ENCODE results near the gene NXT1.

NXT1 gene

GRCh38 chr20:23358923-23359593, 8.5 kb downstream of the NXT1 start:
- no peak for DNase-seq (ENCODE audit: low read depth in 1 of 2, low spot score in 1 of 2)

- DNase-seq (ENCODE audit: low read depth in 1 of 2, low spot score in 1 of 2), result no peak
Measured at GRCh38 chr20:23360531-23360930, 9.9 kb downstream of the NXT1 start.

GRCh38 chr20:23361119-23361475, 10.5 kb downstream of the NXT1 start:
- no peak for DNase-seq (ENCODE audit: low read depth in 1 of 2, low spot score in 1 of 2)

- DNase-seq (ENCODE audit: low read depth in 1 of 2, low spot score in 1 of 2), result peak; percentile 95 to 98
Measured at GRCh38 chr20:23361476-23362391, 11.1 kb downstream of the NXT1 start, which contains the start of gene GZF1. GZF1 (plus strand) TSS chr20:23362182; CDS start chr20:23364384, 2,202 bp downstream.

- no peak for DNase-seq (ENCODE audit: low read depth in 1 of 2, low spot score in 1 of 2)
Measured at GRCh38 chr20:23362392-23363256, 12.0 kb downstream of the NXT1 start.

GRCh38 chr20:23363257-23363649, 12.7 kb downstream of the NXT1 start:
- no peak for DNase-seq (ENCODE audit: low read depth in 1 of 2, low spot score in 1 of 2)

- no peak for DNase-seq (ENCODE audit: low read depth in 1 of 2, low spot score in 1 of 2)
Measured at GRCh38 chr20:23365390-23366165, 15.0 kb downstream of the NXT1 start.

- DNase-seq (ENCODE audit: low read depth in 1 of 2, low spot score in 1 of 2), result no peak
Measured at GRCh38 chr20:23366384-23366783, 15.8 kb downstream of the NXT1 start.

GRCh38 chr20:23367770-23368169, 17.2 kb downstream of the NXT1 start:
- no peak for DNase-seq (ENCODE audit: low read depth in 1 of 2, low spot score in 1 of 2)

GRCh38 chr20:23368316-23369071, 17.9 kb downstream of the NXT1 start:
- DNase-seq (ENCODE audit: low read depth in 1 of 2, low spot score in 1 of 2), result no peak

GRCh38 chr20:23369072-23369823, 18.7 kb downstream of the NXT1 start:
- no peak for DNase-seq (ENCODE audit: low read depth in 1 of 2, low spot score in 1 of 2)

- no peak for DNase-seq (ENCODE audit: low read depth in 1 of 2, low spot score in 1 of 2)
Measured at GRCh38 chr20:23370274-23370673, 19.7 kb downstream of the NXT1 start.

- DNase-seq (ENCODE audit: low read depth in 1 of 2, low spot score in 1 of 2), result no peak
Measured at GRCh38 chr20:23370873-23371272, 20.3 kb downstream of the NXT1 start.

- no peak for DNase-seq (ENCODE audit: low read depth in 1 of 2, low spot score in 1 of 2)
Measured at GRCh38 chr20:23371496-23371895, 20.9 kb downstream of the NXT1 start.

GRCh38 chr20:23374441-23374840, 23.9 kb downstream of the NXT1 start:
- no peak for DNase-seq (ENCODE audit: low read depth in 1 of 2, low spot score in 1 of 2)

GRCh38 chr20:23375827-23376226, 25.2 kb downstream of the NXT1 start:
- DNase-seq (ENCODE audit: low read depth in 1 of 2, low spot score in 1 of 2), result no peak

GRCh38 chr20:23379772-23380171, 29.2 kb downstream of the NXT1 start:
- DNase-seq (ENCODE audit: low read depth in 1 of 2, low spot score in 1 of 2), result no peak

- no peak for DNase-seq (ENCODE audit: low read depth in 1 of 2, low spot score in 1 of 2)
Measured at GRCh38 chr20:23381876-23382275, 31.3 kb downstream of the NXT1 start.
